HepG2 (cell line): Measurements from ENCODE around the gene TRIM7. TPM values are rescaled to one million over a fixed set of nuclear protein-coding genes. Genes with fewer than 3 reads are reported as not detected.

Experiments used
- ATF3 ChIP-seq: sonication (generic); formaldehyde crosslinking; IDR thresholded peaks from 2 replicates; pipeline ENCODE4 v1.4.0; 2020; ENCODE audit warnings: missing genetic modification reagents
- CREB1 ChIP-seq, 2 experiments: fragments of 450-650 bp in 1 of 2; IDR thresholded peaks; 2 replicates each; pipeline ENCODE4 v1.6.1; 2016 to 2017; ENCODE audit warnings: control low read depth in 1 of 2, mild to moderate bottlenecking in 1 of 2, missing compliant biosample characterization in 1 of 2, missing genetic modification characterization in 1 of 2
- DRAP1 ChIP-seq: IDR thresholded peaks from 2 replicates; pipeline ENCODE4 v1.6.1; 2016; ENCODE audit warnings: missing genetic modification reagents, missing compliant biosample characterization
- JUNB ChIP-seq: sonication (generic); formaldehyde crosslinking; IDR thresholded peaks from 2 replicates; pipeline ENCODE4 v1.8.0; 2022; ENCODE audit warnings: missing genetic modification reagents, mild to moderate bottlenecking, borderline replicate concordance
- MAF1 ChIP-seq: sonication (generic); formaldehyde crosslinking; IDR thresholded peaks from 2 replicates; pipeline ENCODE4 v1.5.0; 2020; ENCODE audit warnings: missing genetic modification reagents, borderline replicate concordance
- NCOR1 ChIP-seq: fragments of 200-600 bp; sonication (generic); IDR thresholded peaks from 2 replicates; pipeline ENCODE4 v1.7.0; 2017; ENCODE audit warnings: antibody characterized with exemption, low read length, borderline replicate concordance
- NFIC ChIP-seq: IDR thresholded peaks from 2 replicates; pipeline ENCODE4 v1.6.1; 2012; ENCODE audit warnings: mild to moderate bottlenecking, low read length, inconsistent platforms
- NRL ChIP-seq: sonication (generic); formaldehyde crosslinking; IDR thresholded peaks from 2 replicates; pipeline ENCODE4 v1.5.0; 2020; ENCODE audit warnings: missing genetic modification reagents, mild to moderate bottlenecking, moderate library complexity, borderline replicate concordance
- PITX1 ChIP-seq: sonication (generic); formaldehyde crosslinking; IDR thresholded peaks from 2 replicates; pipeline ENCODE4 v1.5.1; 2020; ENCODE audit warnings: mild to moderate bottlenecking, missing genetic modification reagents
- SIX4 ChIP-seq: sonication (generic); formaldehyde crosslinking; IDR thresholded peaks from 2 replicates; pipeline ENCODE4 v1.4.0; 2020; ENCODE audit warnings: missing genetic modification reagents
- SP1 ChIP-seq, 2 experiments: fragments of 450-650 bp in 1 of 2; sonication (generic) in 1 of 2; formaldehyde crosslinking in 1 of 2; IDR thresholded peaks; 2 replicates each; pipeline versions ENCODE4 v1.4.0 to v1.6.1; 2016 to 2020; ENCODE audit warnings: missing genetic modification reagents in 1 of 2
- TEAD3 ChIP-seq: optimal IDR thresholded peaks from 2 replicates; pipeline ENCODE3; 2016; ENCODE audit warnings: borderline replicate concordance
- YEATS4 ChIP-seq: sonication (generic); formaldehyde crosslinking; IDR thresholded peaks from 2 replicates; pipeline ENCODE4 v1.4.0; 2020; ENCODE audit warnings: missing genetic modification reagents, borderline replicate concordance
- ZIK1 ChIP-seq: sonication (generic); formaldehyde crosslinking; IDR thresholded peaks from 2 replicates; pipeline ENCODE4 v1.5.0; 2020; ENCODE audit warnings: mild to moderate bottlenecking, low read depth, missing genetic modification reagents, borderline replicate concordance
- ZNF430 ChIP-seq: sonication (generic); formaldehyde crosslinking; IDR thresholded peaks from 2 replicates; pipeline ENCODE4 v1.9.0; 2021; ENCODE audit warnings: mild to moderate bottlenecking, missing genetic modification reagents
- ZNF574 ChIP-seq: sonication (generic); formaldehyde crosslinking; IDR thresholded peaks from 2 replicates; pipeline ENCODE4 v1.4.0; 2020; ENCODE audit warnings: missing genetic modification reagents
- ZNF784 ChIP-seq: sonication (generic); formaldehyde crosslinking; IDR thresholded peaks from 2 replicates; pipeline ENCODE4 v1.5.1; 2020; ENCODE audit warnings: missing genetic modification reagents, mild to moderate bottlenecking, borderline replicate concordance
- polyA plus RNA-seq, 8 experiments: library from polyadenylated mRNA; depleted of rRNA in 3 of 8; stranded (reverse) in 7 of 8; unstranded in 1 of 8; fragments of >200 nt; fragmentation: Illumina TruSeq in 4 of 8; extraction: Trizol in 4 of 8; gene quantifications; 2 replicates each; pipeline versions ENCODE4 v1.2.1 to v1.2.3, GENCODE V29; 2011 to 2016; ENCODE audit warnings: low read depth in 4 of 8, missing spikeins in 1 of 8, mixed read lengths in 1 of 8; ENCODE audit not compliant: insufficient read depth in 1 of 8
- total RNA-seq, 5 experiments: library from RNA; depleted of rRNA; stranded (reverse); fragments of >200 nt; fragmentation: Illumina TruSeq; extraction: Trizol; gene quantifications; 2 replicates each; pipeline ENCODE4 v1.2.3, GENCODE V29; 2016; ENCODE audit warnings: low read depth in 1 of 5
- TF ChIP-seq, protein P1 (sequence below): sonication (generic); formaldehyde crosslinking; IDR thresholded peaks from 2 replicates; pipeline ENCODE4 v1.4.0; 2020; ENCODE audit warnings: missing genetic modification reagents
- TF ChIP-seq, protein P2 (sequence below): sonication (generic); formaldehyde crosslinking; IDR thresholded peaks from 2 replicates; pipeline ENCODE4 v1.4.0; 2020; ENCODE audit warnings: missing genetic modification reagents

TRIM7 gene
- total and polyA plus RNA-seq, 2 of the 13 experiments (the other 11 are each of a cell fraction or from before 2014, with no cell fraction given) = 0.13 TPM; not detected in 1

DNA sequence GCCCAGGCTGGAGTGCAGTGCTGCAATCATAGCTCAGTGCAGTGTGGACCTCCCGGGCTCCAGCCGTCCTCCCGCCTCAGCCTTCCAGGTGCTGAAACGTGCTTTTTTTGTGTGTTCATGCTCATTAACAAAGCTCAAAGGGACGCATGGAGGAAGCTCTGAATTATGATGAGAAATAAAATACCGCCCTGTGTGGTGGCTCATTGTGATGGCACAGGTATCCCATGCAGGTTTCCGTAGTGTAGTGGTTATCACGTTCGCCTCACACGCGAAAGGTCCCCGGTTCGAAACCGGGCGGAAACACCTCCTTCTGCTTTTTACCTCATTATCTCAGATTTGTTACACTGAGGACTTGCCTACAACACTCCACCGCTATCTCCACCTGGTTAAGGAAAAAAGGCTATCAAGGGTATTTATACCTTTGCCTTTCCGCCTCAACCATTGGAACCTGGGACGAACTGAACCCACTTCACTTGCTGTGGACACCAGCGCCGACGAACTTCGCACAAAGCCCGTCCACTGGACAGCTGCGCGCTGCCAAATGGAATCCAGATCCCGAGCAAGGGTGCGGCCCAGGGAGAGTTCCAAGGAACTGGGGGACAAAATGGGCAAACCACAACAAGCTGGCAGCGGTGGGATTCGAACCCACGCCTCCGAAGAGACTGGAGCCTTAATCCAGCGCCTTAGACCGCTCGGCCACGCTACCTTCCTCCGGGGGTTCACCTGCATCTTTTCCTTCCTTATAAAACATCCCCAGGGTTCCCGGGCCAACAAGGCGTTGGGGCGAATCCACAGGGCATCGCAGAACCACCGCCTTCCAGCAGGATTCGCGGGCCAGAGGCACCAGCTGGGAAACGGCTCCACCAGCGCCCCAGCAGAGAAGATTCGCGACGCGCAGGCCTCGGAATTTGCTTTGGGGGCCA lies 31.3 kb downstream of the TRIM7 start (continued):
- no peak for TF ChIP-seq JUNB
- peak; percentile 39 for TF ChIP-seq TEAD3
- no peak for TF ChIP-seq PITX1 (CRISPR knock-in tag)
- no peak for TF ChIP-seq ZIK1
- TF ChIP-seq, protein P1, sequence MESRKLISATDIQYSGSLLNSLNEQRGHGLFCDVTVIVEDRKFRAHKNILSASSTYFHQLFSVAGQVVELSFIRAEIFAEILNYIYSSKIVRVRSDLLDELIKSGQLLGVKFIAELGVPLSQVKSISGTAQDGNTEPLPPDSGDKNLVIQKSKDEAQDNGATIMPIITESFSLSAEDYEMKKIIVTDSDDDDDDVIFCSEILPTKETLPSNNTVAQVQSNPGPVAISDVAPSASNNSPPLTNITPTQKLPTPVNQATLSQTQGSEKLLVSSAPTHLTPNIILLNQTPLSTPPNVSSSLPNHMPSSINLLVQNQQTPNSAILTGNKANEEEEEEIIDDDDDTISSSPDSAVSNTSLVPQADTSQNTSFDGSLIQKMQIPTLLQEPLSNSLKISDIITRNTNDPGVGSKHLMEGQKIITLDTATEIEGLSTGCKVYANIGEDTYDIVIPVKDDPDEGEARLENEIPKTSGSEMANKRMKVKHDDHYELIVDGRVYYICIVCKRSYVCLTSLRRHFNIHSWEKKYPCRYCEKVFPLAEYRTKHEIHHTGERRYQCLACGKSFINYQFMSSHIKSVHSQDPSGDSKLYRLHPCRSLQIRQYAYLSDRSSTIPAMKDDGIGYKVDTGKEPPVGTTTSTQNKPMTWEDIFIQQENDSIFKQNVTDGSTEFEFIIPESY = peak; percentile 74; the same call in 1 of the 2 replicates
- TF ChIP-seq, protein P2, sequence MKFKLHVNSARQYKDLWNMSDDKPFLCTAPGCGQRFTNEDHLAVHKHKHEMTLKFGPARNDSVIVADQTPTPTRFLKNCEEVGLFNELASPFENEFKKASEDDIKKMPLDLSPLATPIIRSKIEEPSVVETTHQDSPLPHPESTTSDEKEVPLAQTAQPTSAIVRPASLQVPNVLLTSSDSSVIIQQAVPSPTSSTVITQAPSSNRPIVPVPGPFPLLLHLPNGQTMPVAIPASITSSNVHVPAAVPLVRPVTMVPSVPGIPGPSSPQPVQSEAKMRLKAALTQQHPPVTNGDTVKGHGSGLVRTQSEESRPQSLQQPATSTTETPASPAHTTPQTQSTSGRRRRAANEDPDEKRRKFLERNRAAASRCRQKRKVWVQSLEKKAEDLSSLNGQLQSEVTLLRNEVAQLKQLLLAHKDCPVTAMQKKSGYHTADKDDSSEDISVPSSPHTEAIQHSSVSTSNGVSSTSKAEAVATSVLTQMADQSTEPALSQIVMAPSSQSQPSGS (CRISPR knock-in tag) = 0 out of 2 replicates have a peak, but pooled peaks have one; percentile 19
- no peak for TF ChIP-seq NFIC
- peak; percentile 44; the same call in 1 of the 2 replicates for TF ChIP-seq MAF1 (CRISPR knock-in tag)
- TF ChIP-seq SP1 (IDR thresholded peaks at IDR 0.05) = no peak
- 0 out of 2 replicates have a peak, but pooled peaks have one; percentile 10 for TF ChIP-seq SP1 (CRISPR knock-in tag; IDR thresholded peaks at IDR 0.05)
- TF ChIP-seq NRL = 0 out of 2 replicates have a peak, but pooled peaks have one; percentile 21
- 0 out of 2 replicates have a peak, but pooled peaks have one; percentile 11 for TF ChIP-seq YEATS4 (CRISPR knock-in tag)
- TF ChIP-seq NCOR1 = 0 out of 2 replicates have a peak, but pooled peaks have one; percentile 28
- no peak for TF ChIP-seq SIX4
- TF ChIP-seq ATF3 = no peak
- TF ChIP-seq ZNF784 = no peak
- no peak for TF ChIP-seq CREB1 (IDR thresholded peaks at IDR 0.05)
- peak; percentile 45; the same call in 1 of the 2 replicates for TF ChIP-seq CREB1 (CRISPR knock-in tag; IDR thresholded peaks at IDR 0.05)
- TF ChIP-seq DRAP1 (CRISPR knock-in tag) = peak; percentile 41; the same call in 1 of the 2 replicates
- TF ChIP-seq ZNF574 = peak; percentile 32; the same call in 1 of the 2 replicates
- TF ChIP-seq ZNF430 (CRISPR knock-in tag) = no peak
